WTC11 (cell line): ENCODE data around the gene C1QTNF1.

Experiments
- NFATC4 ChIP-seq: fragments of 250-450 bp; sonication (Bioruptor Pico); IDR thresholded peaks from 2 replicates; pipeline ENCODE4 v1.9.0; 2021; ENCODE audit warnings: mild to moderate bottlenecking
- NR3C1 ChIP-seq: sonication (generic); formaldehyde crosslinking; conservative IDR thresholded peaks from 2 replicates; pipeline ENCODE4 v1.8.1; 2023; ENCODE audit warnings: low read depth, mild to moderate bottlenecking, missing genetic modification reagents
- SMAD3 ChIP-seq: sonication (generic); formaldehyde crosslinking; IDR thresholded peaks from 2 replicates; pipeline ENCODE4 v1.8.0; 2022; ENCODE audit warnings: missing genetic modification reagents, mild to moderate bottlenecking, borderline replicate concordance
- TEAD1 ChIP-seq: sonication (generic); formaldehyde crosslinking; IDR thresholded peaks from 2 replicates; pipeline ENCODE4 v1.8.0; 2022; ENCODE audit warnings: mild to moderate bottlenecking, missing genetic modification reagents
- TEAD4 ChIP-seq: sonication (generic); formaldehyde crosslinking; IDR thresholded peaks from 2 replicates; pipeline ENCODE4 v1.8.0; 2022; ENCODE audit warnings: mild to moderate bottlenecking, missing genetic modification reagents
- ZNF121 ChIP-seq: sonication (generic); formaldehyde crosslinking; IDR thresholded peaks from 2 replicates; pipeline ENCODE4 v1.8.0; 2023; ENCODE audit warnings: missing genetic modification reagents
- ZNF671 ChIP-seq: fragments of 250-450 bp; sonication (Bioruptor Pico); IDR thresholded peaks from 2 replicates; pipeline ENCODE4 v1.8.0; 2021; ENCODE audit warnings: mild to moderate bottlenecking
- TF ChIP-seq, protein P1 (sequence below): fragments of 200-600 bp; IDR thresholded peaks from 2 replicates; pipeline ENCODE4 v1.8.0; 2022; ENCODE audit warnings: antibody characterized with exemption
- TF ChIP-seq, protein P2 (sequence below): sonication (generic); formaldehyde crosslinking; IDR thresholded peaks from 2 replicates; pipeline ENCODE4 v1.8.1; 2023; ENCODE audit warnings: mild to moderate bottlenecking, missing genetic modification reagents, borderline replicate concordance
- TF ChIP-seq, protein P3 (sequence below): sonication (generic); formaldehyde crosslinking; IDR thresholded peaks from 2 replicates; pipeline ENCODE4 v1.8.1; 2022; ENCODE audit warnings: low read depth, mild to moderate bottlenecking, moderate library complexity, missing genetic modification reagents, borderline replicate concordance
- TF ChIP-seq, protein P4 (sequence below): sonication (generic); formaldehyde crosslinking; IDR thresholded peaks from 2 replicates; pipeline ENCODE4 v1.8.0; 2022; ENCODE audit warnings: missing genetic modification reagents

DNA sequence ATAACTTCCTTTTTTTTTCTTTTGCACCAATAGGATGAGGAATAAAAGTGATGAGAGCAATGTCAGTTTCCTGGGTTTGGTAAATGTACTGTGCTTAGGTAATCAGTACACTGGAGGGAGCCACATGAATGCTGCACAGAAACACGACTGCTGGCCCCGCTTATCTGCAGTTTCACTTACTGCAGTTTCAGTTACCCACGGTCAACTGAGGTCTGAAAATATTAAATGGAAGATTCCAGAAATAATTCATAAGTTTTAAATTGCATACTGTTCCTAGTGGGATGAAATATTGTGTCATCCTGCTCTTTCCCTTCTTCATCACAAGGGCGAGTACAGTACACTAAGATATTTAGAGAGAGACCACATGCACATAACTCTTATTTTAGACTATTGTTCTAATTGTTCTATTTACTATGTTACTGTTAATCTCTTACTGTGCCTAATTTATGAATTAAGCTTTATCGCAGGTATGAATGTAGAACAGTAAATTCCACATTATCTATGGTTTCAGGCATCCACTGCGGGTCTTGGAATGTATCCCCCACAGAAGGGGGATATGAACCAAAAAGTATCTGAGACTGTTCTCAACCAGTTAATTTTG lies 37.8 kb upstream of the C1QTNF1 start:
- TF ChIP-seq TEAD1 (CRISPR knock-in tag) (no peak), ZNF121 (no peak), TEAD4 (CRISPR knock-in tag) (no peak), SMAD3 (no peak), NFATC4 (CRISPR knock-in tag) (no peak), NR3C1 (no peak), ZNF671 (CRISPR knock-in tag) (no peak)
- TF ChIP-seq, protein P1, sequence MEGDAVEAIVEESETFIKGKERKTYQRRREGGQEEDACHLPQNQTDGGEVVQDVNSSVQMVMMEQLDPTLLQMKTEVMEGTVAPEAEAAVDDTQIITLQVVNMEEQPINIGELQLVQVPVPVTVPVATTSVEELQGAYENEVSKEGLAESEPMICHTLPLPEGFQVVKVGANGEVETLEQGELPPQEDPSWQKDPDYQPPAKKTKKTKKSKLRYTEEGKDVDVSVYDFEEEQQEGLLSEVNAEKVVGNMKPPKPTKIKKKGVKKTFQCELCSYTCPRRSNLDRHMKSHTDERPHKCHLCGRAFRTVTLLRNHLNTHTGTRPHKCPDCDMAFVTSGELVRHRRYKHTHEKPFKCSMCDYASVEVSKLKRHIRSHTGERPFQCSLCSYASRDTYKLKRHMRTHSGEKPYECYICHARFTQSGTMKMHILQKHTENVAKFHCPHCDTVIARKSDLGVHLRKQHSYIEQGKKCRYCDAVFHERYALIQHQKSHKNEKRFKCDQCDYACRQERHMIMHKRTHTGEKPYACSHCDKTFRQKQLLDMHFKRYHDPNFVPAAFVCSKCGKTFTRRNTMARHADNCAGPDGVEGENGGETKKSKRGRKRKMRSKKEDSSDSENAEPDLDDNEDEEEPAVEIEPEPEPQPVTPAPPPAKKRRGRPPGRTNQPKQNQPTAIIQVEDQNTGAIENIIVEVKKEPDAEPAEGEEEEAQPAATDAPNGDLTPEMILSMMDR, result no peak
- TF ChIP-seq, protein P2, sequence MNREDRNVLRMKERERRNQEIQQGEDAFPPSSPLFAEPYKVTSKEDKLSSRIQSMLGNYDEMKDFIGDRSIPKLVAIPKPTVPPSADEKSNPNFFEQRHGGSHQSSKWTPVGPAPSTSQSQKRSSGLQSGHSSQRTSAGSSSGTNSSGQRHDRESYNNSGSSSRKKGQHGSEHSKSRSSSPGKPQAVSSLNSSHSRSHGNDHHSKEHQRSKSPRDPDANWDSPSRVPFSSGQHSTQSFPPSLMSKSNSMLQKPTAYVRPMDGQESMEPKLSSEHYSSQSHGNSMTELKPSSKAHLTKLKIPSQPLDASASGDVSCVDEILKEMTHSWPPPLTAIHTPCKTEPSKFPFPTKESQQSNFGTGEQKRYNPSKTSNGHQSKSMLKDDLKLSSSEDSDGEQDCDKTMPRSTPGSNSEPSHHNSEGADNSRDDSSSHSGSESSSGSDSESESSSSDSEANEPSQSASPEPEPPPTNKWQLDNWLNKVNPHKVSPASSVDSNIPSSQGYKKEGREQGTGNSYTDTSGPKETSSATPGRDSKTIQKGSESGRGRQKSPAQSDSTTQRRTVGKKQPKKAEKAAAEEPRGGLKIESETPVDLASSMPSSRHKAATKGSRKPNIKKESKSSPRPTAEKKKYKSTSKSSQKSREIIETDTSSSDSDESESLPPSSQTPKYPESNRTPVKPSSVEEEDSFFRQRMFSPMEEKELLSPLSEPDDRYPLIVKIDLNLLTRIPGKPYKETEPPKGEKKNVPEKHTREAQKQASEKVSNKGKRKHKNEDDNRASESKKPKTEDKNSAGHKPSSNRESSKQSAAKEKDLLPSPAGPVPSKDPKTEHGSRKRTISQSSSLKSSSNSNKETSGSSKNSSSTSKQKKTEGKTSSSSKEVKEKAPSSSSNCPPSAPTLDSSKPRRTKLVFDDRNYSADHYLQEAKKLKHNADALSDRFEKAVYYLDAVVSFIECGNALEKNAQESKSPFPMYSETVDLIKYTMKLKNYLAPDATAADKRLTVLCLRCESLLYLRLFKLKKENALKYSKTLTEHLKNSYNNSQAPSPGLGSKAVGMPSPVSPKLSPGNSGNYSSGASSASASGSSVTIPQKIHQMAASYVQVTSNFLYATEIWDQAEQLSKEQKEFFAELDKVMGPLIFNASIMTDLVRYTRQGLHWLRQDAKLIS (CRISPR knock-in tag), result no peak
- TF ChIP-seq, protein P3, sequence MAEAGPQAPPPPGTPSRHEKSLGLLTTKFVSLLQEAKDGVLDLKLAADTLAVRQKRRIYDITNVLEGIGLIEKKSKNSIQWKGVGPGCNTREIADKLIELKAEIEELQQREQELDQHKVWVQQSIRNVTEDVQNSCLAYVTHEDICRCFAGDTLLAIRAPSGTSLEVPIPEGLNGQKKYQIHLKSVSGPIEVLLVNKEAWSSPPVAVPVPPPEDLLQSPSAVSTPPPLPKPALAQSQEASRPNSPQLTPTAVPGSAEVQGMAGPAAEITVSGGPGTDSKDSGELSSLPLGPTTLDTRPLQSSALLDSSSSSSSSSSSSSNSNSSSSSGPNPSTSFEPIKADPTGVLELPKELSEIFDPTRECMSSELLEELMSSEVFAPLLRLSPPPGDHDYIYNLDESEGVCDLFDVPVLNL (CRISPR knock-in tag), result no peak
- TF ChIP-seq, protein P4, sequence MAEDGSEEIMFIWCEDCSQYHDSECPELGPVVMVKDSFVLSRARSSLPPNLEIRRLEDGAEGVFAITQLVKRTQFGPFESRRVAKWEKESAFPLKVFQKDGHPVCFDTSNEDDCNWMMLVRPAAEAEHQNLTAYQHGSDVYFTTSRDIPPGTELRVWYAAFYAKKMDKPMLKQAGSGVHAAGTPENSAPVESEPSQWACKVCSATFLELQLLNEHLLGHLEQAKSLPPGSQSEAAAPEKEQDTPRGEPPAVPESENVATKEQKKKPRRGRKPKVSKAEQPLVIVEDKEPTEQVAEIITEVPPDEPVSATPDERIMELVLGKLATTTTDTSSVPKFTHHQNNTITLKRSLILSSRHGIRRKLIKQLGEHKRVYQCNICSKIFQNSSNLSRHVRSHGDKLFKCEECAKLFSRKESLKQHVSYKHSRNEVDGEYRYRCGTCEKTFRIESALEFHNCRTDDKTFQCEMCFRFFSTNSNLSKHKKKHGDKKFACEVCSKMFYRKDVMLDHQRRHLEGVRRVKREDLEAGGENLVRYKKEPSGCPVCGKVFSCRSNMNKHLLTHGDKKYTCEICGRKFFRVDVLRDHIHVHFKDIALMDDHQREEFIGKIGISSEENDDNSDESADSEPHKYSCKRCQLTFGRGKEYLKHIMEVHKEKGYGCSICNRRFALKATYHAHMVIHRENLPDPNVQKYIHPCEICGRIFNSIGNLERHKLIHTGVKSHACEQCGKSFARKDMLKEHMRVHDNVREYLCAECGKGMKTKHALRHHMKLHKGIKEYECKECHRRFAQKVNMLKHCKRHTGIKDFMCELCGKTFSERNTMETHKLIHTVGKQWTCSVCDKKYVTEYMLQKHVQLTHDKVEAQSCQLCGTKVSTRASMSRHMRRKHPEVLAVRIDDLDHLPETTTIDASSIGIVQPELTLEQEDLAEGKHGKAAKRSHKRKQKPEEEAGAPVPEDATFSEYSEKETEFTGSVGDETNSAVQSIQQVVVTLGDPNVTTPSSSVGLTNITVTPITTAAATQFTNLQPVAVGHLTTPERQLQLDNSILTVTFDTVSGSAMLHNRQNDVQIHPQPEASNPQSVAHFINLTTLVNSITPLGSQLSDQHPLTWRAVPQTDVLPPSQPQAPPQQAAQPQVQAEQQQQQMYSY, result no peak
